Measurements from ENCODE around the gene XYLT1.

The XYLT1 gene

DNA sequence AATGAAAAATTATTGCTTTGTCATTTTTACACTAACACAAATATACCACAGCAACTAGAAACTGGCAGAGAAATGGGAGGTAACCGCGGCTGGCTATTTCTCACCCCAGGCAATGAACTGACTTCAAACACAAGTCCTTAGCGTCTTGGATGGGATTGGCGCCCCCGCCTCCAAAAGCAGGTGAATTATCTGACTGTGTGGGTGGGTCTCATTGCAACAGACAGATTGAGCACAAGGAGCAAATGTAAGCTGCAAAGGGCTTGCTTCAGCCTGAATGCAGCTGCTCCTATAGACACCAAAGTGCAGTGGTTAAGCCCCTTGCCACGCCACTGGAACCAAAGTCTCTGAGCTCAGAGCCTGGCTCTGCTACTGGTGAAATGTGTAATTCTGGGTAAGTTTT, 225.0 kb downstream of the XYLT1 start:
- DNase-seq, result no peak

GRCh38 chr16:17244872-17245551, 225.7 kb downstream of the XYLT1 start:
- DNase-seq, result no peak

DNA sequence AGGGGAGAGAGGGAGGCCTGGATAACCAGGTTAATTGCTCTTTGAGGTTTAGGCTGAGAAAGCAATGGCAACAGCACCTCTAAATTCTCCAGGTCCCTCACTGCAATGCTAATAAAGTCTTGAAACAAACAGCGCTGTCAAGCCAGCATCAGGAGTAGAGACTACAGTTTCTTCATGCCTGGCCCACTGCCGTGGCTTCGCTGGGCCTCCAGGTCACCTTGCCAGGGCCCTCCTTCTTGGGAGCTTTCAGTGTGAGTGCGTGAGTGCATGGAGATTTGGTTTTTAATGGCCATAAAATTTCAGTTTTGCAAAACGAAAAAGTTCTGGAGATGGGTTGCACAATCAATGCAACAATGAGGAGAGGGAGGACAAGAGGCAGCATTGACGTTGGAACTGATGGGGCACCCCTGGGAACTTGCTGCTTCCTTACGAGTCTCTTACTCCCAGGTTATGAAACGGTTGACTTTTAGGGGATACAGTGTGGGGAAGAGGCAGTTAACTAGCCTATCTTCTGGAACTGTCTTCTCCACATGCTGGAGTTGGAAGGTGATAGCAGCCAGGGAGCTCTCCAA, 229.4 kb downstream of the XYLT1 start:
- DNase-seq, result no peak

GRCh38 chr16:17238285-17239028, 232.3 kb downstream of the XYLT1 start:
- DNase-seq, result no peak

DNA sequence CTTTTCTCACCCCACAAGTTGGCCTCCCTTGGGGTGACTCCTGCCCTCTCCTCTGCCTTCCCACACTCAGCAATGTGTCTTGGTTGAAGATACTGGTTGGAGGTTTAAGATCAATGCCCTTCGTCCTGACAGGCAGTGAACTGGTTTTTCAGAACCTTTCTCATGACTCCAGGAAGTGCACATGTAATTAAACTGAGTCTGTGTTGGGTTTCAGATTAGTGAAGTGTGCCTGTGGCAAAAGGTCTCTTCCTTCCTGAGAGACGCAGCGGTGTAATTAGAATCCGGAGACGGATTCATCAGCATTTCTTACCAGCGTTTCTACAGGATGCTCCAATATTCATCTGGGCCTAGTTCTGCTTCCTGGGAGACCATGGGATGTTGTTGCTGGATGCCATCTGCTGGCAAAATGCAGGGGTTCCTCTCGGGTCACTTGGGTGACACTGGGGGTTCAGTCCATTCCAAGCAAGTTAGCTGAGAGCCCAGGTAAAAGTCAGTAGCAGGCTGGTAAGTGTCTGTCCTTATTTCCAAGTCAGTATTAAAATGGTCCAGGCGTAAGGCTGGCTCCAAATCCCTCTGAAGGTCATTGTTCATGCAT, 233.3 kb downstream of the XYLT1 start:
- no peak for DNase-seq

DNA sequence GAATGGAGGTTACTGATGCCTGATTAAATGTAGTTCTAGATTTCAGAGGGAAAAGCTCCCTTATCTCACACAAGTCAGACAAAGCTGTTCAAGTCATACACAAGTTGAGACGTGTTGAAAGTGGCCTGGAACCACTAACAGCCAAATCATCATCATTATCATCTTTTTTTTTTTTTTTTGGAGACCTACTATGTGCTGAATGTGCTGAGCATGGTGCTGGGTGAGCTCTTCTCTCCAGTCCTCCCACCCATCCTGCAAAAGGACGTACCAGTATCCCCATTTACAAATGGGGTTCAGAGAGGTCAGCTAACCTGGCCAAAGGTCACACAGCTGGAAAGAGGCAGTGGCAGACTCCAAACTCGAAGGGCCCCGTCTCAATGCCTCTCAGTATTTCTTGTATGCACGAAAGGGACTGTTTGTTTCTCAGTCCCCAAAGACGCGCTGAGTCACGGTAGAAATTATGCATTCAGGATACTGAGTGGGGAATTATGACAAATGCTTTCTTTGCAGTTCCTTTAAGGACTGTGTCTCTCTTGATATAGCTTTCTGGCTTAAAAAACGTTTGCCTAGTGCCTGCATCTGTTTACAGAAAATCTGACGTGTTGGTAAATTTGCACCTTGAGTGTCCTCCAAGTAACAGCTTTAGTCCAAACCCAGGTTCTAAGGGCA, 235.5 kb downstream of the XYLT1 start:
- no peak for DNase-seq

- DNase-seq, result no peak
Measured at GRCh38 chr16:17233318-17234002, 237.3 kb downstream of the XYLT1 start.

GRCh38 chr16:17232487-17232886, 238.3 kb downstream of the XYLT1 start:
- no peak for DNase-seq

GRCh38 chr16:17231972-17232371, 238.8 kb downstream of the XYLT1 start:
- no peak for DNase-seq

DNA sequence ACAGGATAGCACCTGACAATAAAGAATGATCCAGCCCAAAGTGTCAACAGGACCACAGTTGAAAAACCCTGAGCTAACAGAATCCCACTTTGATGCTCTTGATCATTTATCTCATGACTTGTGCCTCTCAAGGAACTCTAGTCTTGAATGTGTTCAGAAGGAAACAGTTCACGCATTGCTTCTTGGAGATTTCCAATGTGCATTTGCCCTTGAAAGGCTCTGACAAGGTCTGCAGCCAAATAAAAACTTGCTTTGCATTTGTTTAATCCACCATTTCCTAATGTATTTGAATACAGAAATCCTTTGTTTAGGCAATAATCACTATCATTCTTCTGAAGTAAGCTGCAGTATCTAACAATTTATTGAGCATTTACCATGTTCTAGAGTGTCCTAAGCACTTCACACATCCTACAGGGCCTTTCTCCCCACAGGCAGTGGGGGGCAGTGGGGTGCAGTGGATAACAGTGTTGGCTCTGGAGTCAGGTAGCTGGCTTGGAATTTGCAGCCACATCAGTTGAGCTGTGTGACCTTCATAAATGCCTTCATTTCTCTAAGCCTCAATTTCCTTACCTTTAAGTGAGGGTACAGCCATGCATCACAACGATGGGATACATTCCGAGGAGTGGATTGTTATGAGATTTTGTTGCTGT, 239.7 kb downstream of the XYLT1 start:
- no peak for DNase-seq

DNA sequence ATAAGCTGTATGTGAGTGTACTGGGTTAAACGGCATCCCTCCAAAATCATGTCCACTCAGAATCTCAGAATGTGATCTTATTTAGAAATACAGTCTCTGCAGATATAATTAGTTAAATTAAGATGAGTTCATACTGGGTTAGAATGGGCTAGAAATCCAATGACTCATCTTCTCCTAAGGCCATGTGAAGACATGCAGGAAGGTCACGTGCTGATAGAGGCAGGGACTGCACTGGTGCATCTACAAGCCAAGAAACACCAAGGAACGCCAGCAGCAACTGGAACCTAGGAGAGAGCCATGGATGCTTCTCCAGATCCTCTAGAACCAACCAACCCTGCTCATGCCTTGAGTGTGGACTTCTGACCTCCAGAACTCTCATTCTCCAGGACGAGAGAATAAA, 241.0 kb downstream of the XYLT1 start:
- DNase-seq, result no peak

GRCh38 chr16:17229131-17229530, 241.6 kb downstream of the XYLT1 start:
- DNase-seq, result no peak

DNA sequence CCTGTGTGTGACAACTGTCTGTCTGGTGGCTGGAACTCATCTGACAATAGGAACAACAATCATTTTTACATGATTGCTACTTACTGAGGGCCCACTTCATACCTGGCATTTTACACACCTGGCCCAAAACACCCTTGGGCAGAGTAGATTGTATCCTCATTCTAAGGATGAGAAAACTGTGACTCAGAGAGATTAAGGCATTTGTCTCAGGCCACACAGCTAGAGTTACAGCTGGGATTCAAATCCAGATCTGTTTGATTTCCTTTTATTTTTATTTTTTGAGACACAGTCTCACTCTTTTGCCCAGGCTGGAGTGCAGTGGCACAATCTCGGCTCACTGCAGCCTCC, 242.1 kb downstream of the XYLT1 start:
- DNase-seq, result no peak

GRCh38 chr16:17228048-17228707, 242.6 kb downstream of the XYLT1 start:
- no peak for DNase-seq

DNA sequence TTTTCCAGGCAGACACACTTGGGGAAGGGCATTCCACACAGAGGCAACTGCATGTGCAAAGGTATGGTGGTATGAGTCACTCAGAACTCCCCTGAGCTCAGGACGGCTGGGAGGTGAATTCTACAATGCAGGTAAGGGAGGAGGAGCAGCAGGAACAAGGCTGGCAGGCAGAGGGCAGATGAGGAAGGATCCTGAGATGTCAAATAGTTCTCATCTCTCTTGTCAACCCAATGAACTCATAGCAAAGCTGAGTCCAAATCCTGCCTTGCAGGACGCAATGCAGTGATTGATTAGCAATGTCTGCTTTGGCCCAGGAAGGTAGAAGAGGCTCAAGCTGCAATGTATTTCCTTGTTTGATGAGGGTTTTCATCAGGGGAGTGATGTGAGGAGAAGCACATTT, 243.5 kb downstream of the XYLT1 start:
- DNase-seq, result no peak

- DNase-seq, result no peak
Measured at GRCh38 chr16:17225541-17225940, 245.2 kb downstream of the XYLT1 start.

DNA sequence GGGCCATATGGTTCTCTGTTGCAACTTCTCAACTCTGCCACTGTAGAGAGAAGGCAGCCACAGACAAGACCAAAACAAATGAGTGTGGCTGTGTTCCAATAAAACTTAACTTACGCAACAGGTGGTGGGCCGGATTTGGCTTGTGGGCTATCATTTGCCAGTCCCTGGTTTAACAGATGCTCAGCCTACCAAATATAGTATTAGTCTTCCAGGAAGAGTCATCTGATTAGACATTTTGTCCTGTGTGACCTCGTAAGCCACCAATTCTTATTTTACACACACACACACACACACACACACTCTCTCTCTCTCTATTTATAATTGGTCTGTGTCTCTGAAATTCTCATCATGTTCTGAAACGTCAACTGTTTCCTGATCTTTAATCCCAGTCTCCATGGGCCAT, 245.9 kb downstream of the XYLT1 start:
- DNase-seq, result no peak

DNA sequence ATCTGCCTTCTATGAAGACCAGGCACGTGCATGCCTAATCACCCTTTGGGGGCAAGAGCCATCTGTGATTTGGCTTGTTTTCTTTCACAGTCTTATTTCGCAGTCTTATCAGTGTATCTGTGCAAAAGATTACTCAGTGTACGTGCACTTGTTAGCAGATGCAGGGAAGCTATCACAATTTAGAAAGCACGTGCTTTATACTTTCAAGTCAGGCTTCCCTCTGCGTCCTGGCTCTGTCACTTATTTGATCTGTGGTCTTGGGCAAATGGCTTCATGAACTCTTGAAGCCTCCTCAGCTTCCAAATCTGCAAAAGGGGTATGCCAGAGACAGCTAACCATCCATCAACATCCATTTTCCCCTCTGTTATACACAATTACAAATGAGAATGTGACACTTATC, 246.4 kb downstream of the XYLT1 start:
- DNase-seq, result no peak

DNA sequence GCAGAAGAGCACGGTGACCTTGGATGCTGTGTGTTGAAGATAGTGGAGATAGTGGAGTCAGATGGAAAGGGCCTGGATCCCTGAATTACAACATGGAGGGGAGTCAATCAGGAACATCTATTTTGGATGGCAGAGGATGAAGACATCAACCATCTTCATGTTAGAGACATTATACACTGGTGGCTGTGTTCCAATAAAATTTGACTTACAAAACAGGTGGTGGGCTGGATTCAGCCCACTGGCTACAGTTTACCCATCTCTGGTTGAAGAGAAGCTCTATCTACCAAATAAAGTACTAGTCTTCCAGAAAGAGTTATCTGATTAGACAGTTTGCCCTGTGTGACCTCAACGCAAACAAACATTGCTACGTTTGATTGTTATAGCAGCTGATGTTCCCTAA, 247.2 kb downstream of the XYLT1 start:
- DNase-seq, result no peak

DNA sequence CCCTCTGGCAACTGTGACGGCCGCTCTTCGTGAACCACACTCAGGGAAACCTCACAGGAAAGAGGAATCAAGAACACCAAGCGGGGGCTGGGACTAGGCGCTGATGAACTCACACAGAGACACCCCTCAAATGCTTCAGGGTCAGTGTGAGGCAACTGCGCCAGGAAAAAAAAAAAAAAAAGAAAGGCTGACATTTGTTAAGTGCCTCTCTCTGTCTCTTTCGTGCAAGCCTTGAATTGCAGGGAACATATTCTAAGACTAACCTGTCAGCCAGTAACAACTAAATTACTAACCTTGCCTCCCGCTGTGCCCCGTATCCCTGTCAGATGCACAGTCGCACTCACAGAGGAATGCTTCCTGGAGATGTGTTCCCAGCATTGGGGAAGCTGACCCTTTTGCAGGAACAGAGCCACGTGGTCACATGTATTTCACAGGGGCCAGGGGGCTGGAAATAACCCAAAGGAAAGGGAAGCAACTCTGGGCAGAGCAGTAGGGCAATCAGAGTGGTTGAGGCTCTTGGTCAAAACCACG, 247.8 kb downstream of the XYLT1 start:
- DNase-seq, result no peak

DNA sequence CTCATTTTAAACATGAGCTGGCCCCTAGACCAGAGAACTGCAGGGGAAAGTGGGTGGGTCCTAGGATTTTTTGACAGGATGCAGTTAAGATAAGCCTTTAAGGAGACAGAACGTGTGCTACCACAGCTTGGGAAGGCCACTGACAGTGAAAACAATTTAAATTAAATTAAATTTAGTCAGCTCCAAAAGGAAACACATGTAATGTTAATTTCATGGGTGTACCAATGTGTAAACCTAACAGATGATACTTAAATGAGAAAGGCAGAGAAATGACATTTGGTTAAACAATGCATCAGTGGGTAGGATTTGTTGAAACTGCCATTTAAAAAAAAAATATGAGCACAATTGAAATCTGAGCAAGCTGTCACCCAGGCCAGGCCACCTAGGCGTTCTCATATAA, 250.8 kb downstream of the XYLT1 start:
- DNase-seq, result no peak
